ENCODE data around the gene KBTBD6. TPM values are rescaled to one million over a fixed set of nuclear protein-coding genes. Genes with fewer than 3 reads are reported as not detected.
"Not testable (repeated sequence)": the region's sequence is repeated elsewhere in the genome, so short reads cannot be mapped to it uniquely, and the experiment has no call there.

The KBTBD6 gene
- total RNA-seq, 1 donor from 2014 or later: 6.6 TPM

- H3K27ac Mint-ChIP-seq: no peak overlapping the region
- H3K9me3 Mint-ChIP-seq: no peaks in the 10 kb centered on the region
- H3K4me3 Mint-ChIP-seq: no peak overlapping the region
These were observed 4.9 kb downstream of the KBTBD6 start for GRCh38 chr13:41127701-41128100.

GRCh38 chr13:41122838-41123237 is 9.8 kb downstream of the KBTBD6 start:
- DNase-seq (ENCODE audit: low spot score): no peak
- Mint-ChIP-seq H3K36me3 (ENCODE audit: low read depth) (peaks cover 4% of the 10 kb centered on the region), H3K27me3 (ENCODE audit: insufficient read depth) (no peaks in the 10 kb centered on the region), H3K27ac (no peak overlapping the region), H3K4me1 (ENCODE audit: low read depth) (no peaks in the 10 kb centered on the region), H3K9me3 (no peaks in the 10 kb centered on the region), H3K4me3 (no peak overlapping the region)
- intact Hi-C loops (cut with micrococcal nuclease): no loop called here

More at GRCh38 chr13:41127701-41128100, 4.9 kb downstream of the KBTBD6 start:
- H3K27me3 Mint-ChIP-seq (ENCODE audit: insufficient read depth): no peaks in the 10 kb centered on the region
- intact Hi-C loops (cut with micrococcal nuclease): loop anchor here (2.0 kb wide), 1 partner anchor 41 kb away; no protein-coding TSS in a partner anchor
- peaks cover 18% of the 10 kb centered on the region for H3K36me3 Mint-ChIP-seq (ENCODE audit: low read depth)
- peaks cover 32% of the 10 kb centered on the region for H3K4me1 Mint-ChIP-seq (ENCODE audit: low read depth)
- DNase-seq (ENCODE audit: low spot score): no peak

DNA sequence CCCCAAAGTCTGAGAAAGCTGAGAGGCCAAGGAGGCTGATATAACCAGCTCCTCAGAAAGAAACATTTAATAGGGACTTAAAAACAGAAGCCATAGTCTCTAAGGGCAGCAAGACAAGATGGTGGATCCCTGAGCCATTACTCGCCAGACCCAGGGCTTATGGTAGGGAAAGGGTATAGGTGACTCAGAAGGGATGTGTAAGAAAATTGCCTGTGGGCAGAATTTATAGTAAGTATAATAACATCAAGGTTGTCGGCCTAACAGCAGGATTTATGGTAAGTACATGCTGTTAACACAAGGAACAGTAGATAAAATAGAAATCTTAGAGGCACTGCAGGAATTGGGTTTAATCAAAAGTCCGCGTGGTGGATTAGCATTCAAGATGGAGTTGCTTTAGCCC is 14.7 kb downstream of the KBTBD6 start:
- no peaks in the 10 kb centered on the region for H3K36me3 Mint-ChIP-seq (ENCODE audit: low read depth)
- intact Hi-C loops (cut with micrococcal nuclease): no loop called here
- H3K27me3 Mint-ChIP-seq (ENCODE audit: insufficient read depth): no peaks in the 10 kb centered on the region
- no peak for DNase-seq (ENCODE audit: low spot score)
- H3K27ac Mint-ChIP-seq: no peak overlapping the region
- no peak overlapping the region for H3K4me3 Mint-ChIP-seq
- H3K4me1 Mint-ChIP-seq (ENCODE audit: low read depth): no peaks in the 10 kb centered on the region
- no peaks in the 10 kb centered on the region for H3K9me3 Mint-ChIP-seq

DNA sequence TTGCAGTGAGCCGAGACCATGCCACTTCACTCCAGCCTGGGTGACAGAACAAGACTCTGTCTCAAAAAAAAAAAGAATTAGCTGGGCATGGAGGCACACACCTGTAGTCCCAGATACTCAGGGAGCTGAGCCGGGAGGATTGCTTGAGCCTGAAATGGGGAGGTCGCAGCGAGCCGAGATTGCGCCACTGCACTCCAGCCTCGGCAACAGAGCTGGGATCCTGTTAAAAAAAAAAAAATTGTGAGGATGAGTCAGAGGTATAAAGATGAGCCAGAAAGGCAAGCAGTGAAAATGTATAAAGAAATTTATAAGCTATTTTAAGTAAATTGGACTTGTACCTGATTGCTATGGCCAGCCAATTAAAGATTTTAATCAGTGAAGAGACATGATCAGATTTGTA is 21.1 kb downstream of the KBTBD6 start:
- Mint-ChIP-seq H3K27ac (no peak overlapping the region), H3K9me3 (no peaks in the 10 kb centered on the region), H3K27me3 (ENCODE audit: insufficient read depth) (peaks cover 6% of the 10 kb centered on the region), H3K4me3 (no peak overlapping the region), H3K36me3 (ENCODE audit: low read depth) (no peaks in the 10 kb centered on the region), H3K4me1 (ENCODE audit: low read depth) (no peaks in the 10 kb centered on the region)
- intact Hi-C loops (cut with micrococcal nuclease): no loop called here
- DNase-seq (ENCODE audit: low spot score): no peak

GRCh38 chr13:41107584-41108014 is 25.0 kb downstream of the KBTBD6 start:
- Mint-ChIP-seq H3K36me3 (ENCODE audit: low read depth) (no peaks in the 10 kb centered on the region), H3K27ac (no peak overlapping the region), H3K4me3 (no peak overlapping the region), H3K9me3 (no peaks in the 10 kb centered on the region), H3K27me3 (ENCODE audit: insufficient read depth) (peaks cover 9% of the 10 kb centered on the region), H3K4me1 (ENCODE audit: low read depth) (no peaks in the 10 kb centered on the region)
- intact Hi-C loops (cut with micrococcal nuclease): no loop called here
- no peak for DNase-seq (ENCODE audit: low spot score)

DNA sequence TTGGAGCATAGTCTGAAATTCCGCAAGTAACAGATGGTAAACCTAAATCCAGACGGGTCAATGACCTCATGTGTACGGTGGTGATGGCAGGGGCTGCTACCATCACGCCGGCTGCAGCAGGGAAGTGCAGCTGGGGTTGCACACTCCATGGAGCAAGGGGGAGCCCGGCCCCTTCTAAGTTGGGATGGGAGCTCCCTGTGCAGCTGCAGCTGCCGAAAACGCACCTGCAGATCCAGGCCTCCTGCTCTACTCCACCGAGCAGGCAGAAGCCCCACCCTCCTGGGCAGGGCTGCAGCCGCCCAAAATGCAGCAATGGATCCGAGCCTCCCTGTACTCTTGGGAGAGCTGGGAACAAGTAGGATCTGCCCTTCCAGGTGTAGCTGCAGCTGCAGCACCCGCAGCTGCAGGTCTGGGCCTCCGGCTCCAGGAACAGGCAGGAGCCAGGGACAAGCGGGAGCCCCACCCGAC is 25.5 kb downstream of the KBTBD6 start:
- Mint-ChIP-seq H3K9me3 (no peaks in the 10 kb centered on the region), H3K27me3 (ENCODE audit: insufficient read depth) (peaks cover 9% of the 10 kb centered on the region), H3K27ac (no peak overlapping the region), H3K4me1 (ENCODE audit: low read depth) (no peaks in the 10 kb centered on the region), H3K36me3 (ENCODE audit: low read depth) (no peaks in the 10 kb centered on the region), H3K4me3 (no peak overlapping the region)
- intact Hi-C loops (cut with micrococcal nuclease): no loop called here
- no peak for DNase-seq (ENCODE audit: low spot score)

DNA sequence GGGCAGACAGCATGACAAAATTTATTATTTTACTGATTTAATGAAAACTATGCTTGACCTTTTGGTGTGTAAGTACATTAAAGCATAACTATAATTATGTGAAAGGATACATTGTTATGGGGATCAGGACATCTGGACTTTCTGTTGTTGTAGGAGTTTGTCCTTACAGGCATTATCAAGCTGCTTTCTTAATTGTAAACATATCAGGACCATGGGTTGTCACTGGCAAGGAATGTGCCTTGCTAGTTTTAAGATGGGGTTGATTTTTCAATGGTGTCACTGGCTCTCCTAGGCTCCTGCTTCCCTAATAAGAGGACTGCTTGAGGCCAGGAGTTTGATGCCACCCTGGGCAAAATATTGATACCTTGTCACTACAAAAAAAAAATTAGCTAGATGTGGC is 32.6 kb downstream of the KBTBD6 start:
- Mint-ChIP-seq H3K36me3 (ENCODE audit: low read depth) (no peaks in the 10 kb centered on the region), H3K4me1 (ENCODE audit: low read depth) (no peaks in the 10 kb centered on the region), H3K27me3 (ENCODE audit: insufficient read depth) (peaks cover 3% of the 10 kb centered on the region), H3K4me3 (no peak overlapping the region), H3K9me3 (no peaks in the 10 kb centered on the region), H3K27ac (no peak overlapping the region)
- no peak for DNase-seq (ENCODE audit: low spot score)
- intact Hi-C loops (cut with micrococcal nuclease): no loop called here

- Mint-ChIP-seq H3K27ac (no peak overlapping the region), H3K36me3 (ENCODE audit: low read depth) (no peaks in the 10 kb centered on the region), H3K27me3 (ENCODE audit: insufficient read depth) (no peaks in the 10 kb centered on the region), H3K9me3 (no peaks in the 10 kb centered on the region), H3K4me1 (ENCODE audit: low read depth) (no peaks in the 10 kb centered on the region), H3K4me3 (no peak overlapping the region)
- intact Hi-C loops (cut with micrococcal nuclease): no loop called here
- DNase-seq (ENCODE audit: low spot score): no peak
These were observed 33.8 kb downstream of the KBTBD6 start for GRCh38 chr13:41098761-41099160.

GRCh38 chr13:41095681-41096080 is 36.9 kb downstream of the KBTBD6 start:
- H3K27ac Mint-ChIP-seq; DNase-seq (ENCODE audit: low spot score); H3K4me1 Mint-ChIP-seq (ENCODE audit: low read depth); H3K9me3 Mint-ChIP-seq; intact Hi-C loops (cut with micrococcal nuclease); H3K36me3 Mint-ChIP-seq (ENCODE audit: low read depth); H3K4me3 Mint-ChIP-seq; H3K27me3 Mint-ChIP-seq (ENCODE audit: insufficient read depth): not testable (repeated sequence)

GRCh38 chr13:41085961-41086585 is 46.5 kb downstream of the KBTBD6 start:
- H3K27me3 Mint-ChIP-seq (ENCODE audit: insufficient read depth): no peaks in the 10 kb centered on the region
- intact Hi-C loops (cut with micrococcal nuclease): loop anchor here (2.0 kb wide), 1 partner anchor 43 kb away; no protein-coding TSS in a partner anchor
- peaks cover 7% of the 10 kb centered on the region for H3K9me3 Mint-ChIP-seq
- no peaks in the 10 kb centered on the region for H3K4me1 Mint-ChIP-seq (ENCODE audit: low read depth)
- no peak overlapping the region for H3K27ac Mint-ChIP-seq
- H3K36me3 Mint-ChIP-seq (ENCODE audit: low read depth): peaks cover 17% of the 10 kb centered on the region
- no peak for DNase-seq (ENCODE audit: low spot score)
- no peak overlapping the region for H3K4me3 Mint-ChIP-seq

DNA sequence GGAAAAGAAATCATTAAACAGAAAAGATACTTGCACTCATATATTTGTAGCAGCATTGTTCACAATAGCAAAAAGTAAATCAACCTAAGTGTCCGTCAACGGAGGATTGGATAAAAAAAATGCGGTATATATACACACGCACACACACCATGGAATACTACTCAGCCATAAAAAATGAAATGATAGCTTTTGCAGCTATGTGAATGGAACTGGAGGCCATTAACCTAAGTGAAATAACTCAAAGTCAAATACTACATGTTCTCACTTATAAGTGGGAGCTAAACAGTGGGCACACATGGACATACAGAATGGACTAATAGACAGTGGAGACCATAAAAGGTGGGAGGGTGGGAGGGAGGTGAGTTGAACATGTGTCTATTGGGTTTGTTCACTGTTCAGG is 52.9 kb downstream of the KBTBD6 start:
- Mint-ChIP-seq H3K27me3 (ENCODE audit: insufficient read depth) (no peaks in the 10 kb centered on the region), H3K9me3 (no peaks in the 10 kb centered on the region), H3K4me3 (no peak overlapping the region), H3K27ac (no peak overlapping the region), H3K36me3 (ENCODE audit: low read depth) (peaks cover 44% of the 10 kb centered on the region), H3K4me1 (ENCODE audit: low read depth) (no peaks in the 10 kb centered on the region)
- intact Hi-C loops (cut with micrococcal nuclease): loop anchor here (5.0 kb wide), 1 partner anchor 53 kb away; the partner anchor contains the start of gene KBTBD6
- DNase-seq (ENCODE audit: low spot score): no peak

All from activated T-helper 1 cell treated with anti-CD3 and anti-CD28 coated beads, Interleukin-12 subunit alpha, Interleukin-12 subunit beta, Interleukin-2, Interleukin-4 antibody, amounts not matched to agents 30 ng/mL and 10 ng/mL and 1 ng/mL, durations not matched to agents 14 hours and 24 hours and 36 hours (primary cell).